ENCODE data around the gene TM4SF1. TPM values are rescaled to one million over a fixed set of nuclear protein-coding genes. Genes with fewer than 3 reads are reported as not detected.

TM4SF1 gene
- total RNA-seq, 1 experiment from 2014 or later = 0.66 TPM

DNA sequence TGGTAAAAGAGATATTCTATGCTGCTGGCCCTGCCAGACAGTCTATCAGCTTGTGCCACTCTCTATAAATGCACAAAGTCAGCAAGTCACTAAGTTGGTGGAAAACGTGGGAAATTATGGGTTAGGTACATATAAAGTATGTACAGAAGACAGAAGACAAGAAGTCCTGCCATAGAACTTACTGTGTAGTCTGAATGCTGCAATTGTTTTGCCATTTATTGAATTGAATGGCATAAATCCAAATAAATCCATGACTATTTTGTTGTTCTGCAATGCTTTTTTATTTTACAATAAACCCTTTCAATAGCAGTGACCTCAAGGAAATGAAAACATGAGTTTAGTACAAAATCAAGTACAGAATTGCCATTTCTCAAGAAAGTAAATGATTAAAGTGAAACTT is 34.1 kb upstream of the TM4SF1 start (continued):
- TF ChIP-seq ELF1 (IDR thresholded peaks at IDR 0.05; ENCODE audit: borderline replicate concordance, low read depth) (no peak), POLR2A (IDR thresholded peaks at IDR 0.05; ENCODE audit: borderline replicate concordance, extremely low read depth, insufficient read depth, insufficient read length) (no peak), SP1 (IDR thresholded peaks at IDR 0.05; ENCODE audit: low read depth) (no peak), TCF7L2 (IDR thresholded peaks at IDR 0.05; ENCODE audit: borderline replicate concordance, extremely low read depth, insufficient read depth, insufficient read length) (no peak), ZNF274 (IDR thresholded peaks at IDR 0.05; ENCODE audit: low read depth, low read length) (no peak), FOSL1 (IDR thresholded peaks at IDR 0.05; ENCODE audit: low read depth) (no peak), JUND (IDR thresholded peaks at IDR 0.05) (no peak), CBX3 (IDR thresholded peaks at IDR 0.05; ENCODE audit: low read depth) (no peak)

DNA sequence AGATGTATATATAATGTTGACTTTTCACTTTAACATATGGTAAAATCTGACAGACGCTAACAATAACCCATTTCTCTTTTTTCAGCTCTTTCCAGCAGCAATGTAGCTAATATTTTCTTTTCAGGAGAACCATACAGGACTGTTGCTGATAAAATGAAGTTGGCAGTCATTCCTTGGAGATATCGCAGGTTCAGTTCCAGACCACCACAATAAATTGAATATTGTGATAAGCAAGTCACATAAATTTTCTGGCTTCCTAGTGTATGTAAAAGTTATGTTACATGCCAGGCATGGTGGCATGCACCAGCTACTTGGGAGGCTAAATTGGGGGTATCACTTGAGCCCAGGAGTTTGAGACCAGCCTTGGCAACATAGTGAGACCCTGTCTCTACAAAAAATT is 31.9 kb upstream of the TM4SF1 start:
- Histone ChIP-seq H3K9me3 (ENCODE audit: control insufficient read depth in 1 of 2, insufficient read depth in 1 of 2, low read depth in 1 of 2, low read length in 2 of 2) (no peaks in the 10 kb centered on the region), H3K27me3 (ENCODE audit: insufficient read depth, low read length) (no peaks in the 10 kb centered on the region), H3K4me3 (replicated peaks in 1 of 2; ENCODE audit: low read depth in 1 of 2, low read length in 2 of 2) (no peak overlapping the region), H3K79me2 (ENCODE audit: insufficient read depth, low read length) (no peaks in the 10 kb centered on the region), H2AFZ (ENCODE audit: low read depth, low read length, poor library complexity, severe bottlenecking) (no peak overlapping the region), H3K4me1 (ENCODE audit: control insufficient read depth in 1 of 2, insufficient read depth in 2 of 2, low read length in 2 of 2) (no peaks in the 10 kb centered on the region; a peak in 1 of 4 replicates), H3K36me3 (ENCODE audit: control insufficient read depth in 1 of 2, insufficient read depth in 2 of 2, low read length in 2 of 2) (no peaks in the 10 kb centered on the region), H3K27ac (ENCODE audit: low read depth, low read length) (no peak overlapping the region), H3K9ac (ENCODE audit: low read length) (no peak overlapping the region), H4K20me1 (ENCODE audit: insufficient read depth) (no peaks in the 10 kb centered on the region), H3K4me2 (ENCODE audit: low read length) (no peak overlapping the region), H3K9me2 (ENCODE audit: insufficient read depth) (no peaks in the 10 kb centered on the region)
- ChIA-PET CTCF (no interaction called here), RAD21 (ENCODE audit: low non-redundant PET in 1 of 2, low total read pairs in 2 of 2, uncharacterized antibody in 2 of 2, unreplicated experiment in 2 of 2) (no interaction called here), POLR2A (no interaction called here)
- BruUV-seq (replicated peaks) = no TSS peak
- TF ChIP-seq CEBPB (IDR thresholded peaks at IDR 0.05; ENCODE audit: low read depth) (no peak), CBX3 (IDR thresholded peaks at IDR 0.05; ENCODE audit: low read depth) (no peak), JUND (IDR thresholded peaks at IDR 0.05) (no peak), POLR2AphosphoS5 (IDR thresholded peaks at IDR 0.05; ENCODE audit: low read depth, low read length) (no peak), TCF7L2 (IDR thresholded peaks at IDR 0.05; ENCODE audit: borderline replicate concordance, extremely low read depth, insufficient read depth, insufficient read length) (no peak), ZFX (IDR thresholded peaks at IDR 0.05) (no peak)
- intact Hi-C loops (cut with micrococcal nuclease) = no loop called here
- DNase-seq (ENCODE audit: low read depth, low spot score) (no peak), ATAC-seq (no peak)

DNA sequence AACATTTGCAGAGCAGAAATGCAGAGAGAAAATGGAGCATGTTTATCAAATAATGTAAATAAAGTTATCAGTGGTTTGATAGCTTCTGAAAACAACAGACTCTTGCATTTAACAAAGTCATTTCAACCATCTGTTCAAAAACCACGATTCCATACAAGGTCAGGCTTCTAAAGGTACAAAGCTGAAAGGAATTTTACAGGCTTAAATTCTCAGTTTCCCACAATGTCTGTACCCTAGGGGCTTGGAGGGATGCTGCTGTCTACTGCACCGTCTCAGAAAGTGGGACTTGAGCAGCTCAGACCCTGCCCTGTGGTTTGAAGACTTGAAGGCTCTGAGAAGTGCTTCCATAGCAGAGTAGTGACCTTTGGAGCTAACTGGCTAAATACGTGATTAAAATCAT is 30.4 kb upstream of the TM4SF1 start:
- Histone ChIP-seq H4K20me1 (ENCODE audit: insufficient read depth) (no peaks in the 10 kb centered on the region), H3K4me1 (ENCODE audit: control insufficient read depth in 1 of 2, insufficient read depth in 2 of 2, low read length in 2 of 2) (no peaks in the 10 kb centered on the region; a peak in 1 of 4 replicates), H3K79me2 (ENCODE audit: insufficient read depth, low read length) (no peaks in the 10 kb centered on the region), H3K4me2 (ENCODE audit: low read length) (no peak overlapping the region), H3K4me3 (replicated peaks in 1 of 2; ENCODE audit: low read depth in 1 of 2, low read length in 2 of 2) (no peak overlapping the region), H3K9ac (ENCODE audit: low read length) (no peak overlapping the region), H3K36me3 (ENCODE audit: control insufficient read depth in 1 of 2, insufficient read depth in 2 of 2, low read length in 2 of 2) (no peaks in the 10 kb centered on the region), H3K9me2 (ENCODE audit: insufficient read depth) (no peaks in the 10 kb centered on the region), H3K27me3 (ENCODE audit: insufficient read depth, low read length) (no peaks in the 10 kb centered on the region), H3K27ac (ENCODE audit: low read depth, low read length) (no peak overlapping the region), H2AFZ (ENCODE audit: low read depth, low read length, poor library complexity, severe bottlenecking) (no peak overlapping the region), H3K9me3 (ENCODE audit: control insufficient read depth in 1 of 2, insufficient read depth in 1 of 2, low read depth in 1 of 2, low read length in 2 of 2) (no peaks in the 10 kb centered on the region)
- RAD21 ChIA-PET (ENCODE audit: low non-redundant PET in 1 of 2, low total read pairs in 2 of 2, uncharacterized antibody in 2 of 2, unreplicated experiment in 2 of 2) = no interaction called here
- POLR2A ChIA-PET = no interaction called here
- no TSS peak for BruUV-seq (replicated peaks)
- CTCF ChIA-PET = no interaction called here
- DNase-seq (ENCODE audit: low read depth, low spot score) (no peak), ATAC-seq (no peak)
- intact Hi-C loops (cut with micrococcal nuclease) = no loop called here
- TF ChIP-seq ZFX (IDR thresholded peaks at IDR 0.05) = no peak
- TF ChIP-seq SRF (IDR thresholded peaks at IDR 0.05; ENCODE audit: low read depth) = no peak
- TF ChIP-seq POLR2A (IDR thresholded peaks at IDR 0.05; ENCODE audit: borderline replicate concordance, extremely low read depth, insufficient read depth, insufficient read length) = no peak
- no peak for TF ChIP-seq SIN3A (IDR thresholded peaks at IDR 0.05; ENCODE audit: low read depth)
- TF ChIP-seq, protein P1, sequence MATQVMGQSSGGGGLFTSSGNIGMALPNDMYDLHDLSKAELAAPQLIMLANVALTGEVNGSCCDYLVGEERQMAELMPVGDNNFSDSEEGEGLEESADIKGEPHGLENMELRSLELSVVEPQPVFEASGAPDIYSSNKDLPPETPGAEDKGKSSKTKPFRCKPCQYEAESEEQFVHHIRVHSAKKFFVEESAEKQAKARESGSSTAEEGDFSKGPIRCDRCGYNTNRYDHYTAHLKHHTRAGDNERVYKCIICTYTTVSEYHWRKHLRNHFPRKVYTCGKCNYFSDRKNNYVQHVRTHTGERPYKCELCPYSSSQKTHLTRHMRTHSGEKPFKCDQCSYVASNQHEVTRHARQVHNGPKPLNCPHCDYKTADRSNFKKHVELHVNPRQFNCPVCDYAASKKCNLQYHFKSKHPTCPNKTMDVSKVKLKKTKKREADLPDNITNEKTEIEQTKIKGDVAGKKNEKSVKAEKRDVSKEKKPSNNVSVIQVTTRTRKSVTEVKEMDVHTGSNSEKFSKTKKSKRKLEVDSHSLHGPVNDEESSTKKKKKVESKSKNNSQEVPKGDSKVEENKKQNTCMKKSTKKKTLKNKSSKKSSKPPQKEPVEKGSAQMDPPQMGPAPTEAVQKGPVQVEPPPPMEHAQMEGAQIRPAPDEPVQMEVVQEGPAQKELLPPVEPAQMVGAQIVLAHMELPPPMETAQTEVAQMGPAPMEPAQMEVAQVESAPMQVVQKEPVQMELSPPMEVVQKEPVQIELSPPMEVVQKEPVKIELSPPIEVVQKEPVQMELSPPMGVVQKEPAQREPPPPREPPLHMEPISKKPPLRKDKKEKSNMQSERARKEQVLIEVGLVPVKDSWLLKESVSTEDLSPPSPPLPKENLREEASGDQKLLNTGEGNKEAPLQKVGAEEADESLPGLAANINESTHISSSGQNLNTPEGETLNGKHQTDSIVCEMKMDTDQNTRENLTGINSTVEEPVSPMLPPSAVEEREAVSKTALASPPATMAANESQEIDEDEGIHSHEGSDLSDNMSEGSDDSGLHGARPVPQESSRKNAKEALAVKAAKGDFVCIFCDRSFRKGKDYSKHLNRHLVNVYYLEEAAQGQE (IDR thresholded peaks at IDR 0.05; ENCODE audit: low read depth) = no peak
- TF ChIP-seq, protein P2, sequence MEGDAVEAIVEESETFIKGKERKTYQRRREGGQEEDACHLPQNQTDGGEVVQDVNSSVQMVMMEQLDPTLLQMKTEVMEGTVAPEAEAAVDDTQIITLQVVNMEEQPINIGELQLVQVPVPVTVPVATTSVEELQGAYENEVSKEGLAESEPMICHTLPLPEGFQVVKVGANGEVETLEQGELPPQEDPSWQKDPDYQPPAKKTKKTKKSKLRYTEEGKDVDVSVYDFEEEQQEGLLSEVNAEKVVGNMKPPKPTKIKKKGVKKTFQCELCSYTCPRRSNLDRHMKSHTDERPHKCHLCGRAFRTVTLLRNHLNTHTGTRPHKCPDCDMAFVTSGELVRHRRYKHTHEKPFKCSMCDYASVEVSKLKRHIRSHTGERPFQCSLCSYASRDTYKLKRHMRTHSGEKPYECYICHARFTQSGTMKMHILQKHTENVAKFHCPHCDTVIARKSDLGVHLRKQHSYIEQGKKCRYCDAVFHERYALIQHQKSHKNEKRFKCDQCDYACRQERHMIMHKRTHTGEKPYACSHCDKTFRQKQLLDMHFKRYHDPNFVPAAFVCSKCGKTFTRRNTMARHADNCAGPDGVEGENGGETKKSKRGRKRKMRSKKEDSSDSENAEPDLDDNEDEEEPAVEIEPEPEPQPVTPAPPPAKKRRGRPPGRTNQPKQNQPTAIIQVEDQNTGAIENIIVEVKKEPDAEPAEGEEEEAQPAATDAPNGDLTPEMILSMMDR (IDR thresholded peaks at IDR 0.05 in 2 of 3, conservative IDR thresholded peaks at IDR 0.05 in 1 of 3; ENCODE audit: borderline replicate concordance in 1 of 3, insufficient read depth in 1 of 3, low read depth in 2 of 3, low read length in 2 of 3) = no peak
- TF ChIP-seq SP1 (IDR thresholded peaks at IDR 0.05; ENCODE audit: low read depth) = no peak
- TF ChIP-seq EZH2phosphoT487 (IDR thresholded peaks at IDR 0.05; ENCODE audit: borderline replicate concordance) = no peak
